Measurements from ENCODE around the gene DYRK3.
A peak's percentile ranks its signal among the peaks of the same experiment; 100 is the strongest.
"Not testable (repeated sequence)": the region's sequence is repeated elsewhere in the genome, so short reads cannot be mapped to it uniquely, and the experiment has no call there.

The DYRK3 gene

GRCh38 chr1:206635080-206635977 lies at the start of gene DYRK3:
DYRK3 (plus strand) TSS chr1:206635536; CDS start chr1:206635704, 168 bp downstream.
- DNase-seq, result peak; percentile 96

DNA sequence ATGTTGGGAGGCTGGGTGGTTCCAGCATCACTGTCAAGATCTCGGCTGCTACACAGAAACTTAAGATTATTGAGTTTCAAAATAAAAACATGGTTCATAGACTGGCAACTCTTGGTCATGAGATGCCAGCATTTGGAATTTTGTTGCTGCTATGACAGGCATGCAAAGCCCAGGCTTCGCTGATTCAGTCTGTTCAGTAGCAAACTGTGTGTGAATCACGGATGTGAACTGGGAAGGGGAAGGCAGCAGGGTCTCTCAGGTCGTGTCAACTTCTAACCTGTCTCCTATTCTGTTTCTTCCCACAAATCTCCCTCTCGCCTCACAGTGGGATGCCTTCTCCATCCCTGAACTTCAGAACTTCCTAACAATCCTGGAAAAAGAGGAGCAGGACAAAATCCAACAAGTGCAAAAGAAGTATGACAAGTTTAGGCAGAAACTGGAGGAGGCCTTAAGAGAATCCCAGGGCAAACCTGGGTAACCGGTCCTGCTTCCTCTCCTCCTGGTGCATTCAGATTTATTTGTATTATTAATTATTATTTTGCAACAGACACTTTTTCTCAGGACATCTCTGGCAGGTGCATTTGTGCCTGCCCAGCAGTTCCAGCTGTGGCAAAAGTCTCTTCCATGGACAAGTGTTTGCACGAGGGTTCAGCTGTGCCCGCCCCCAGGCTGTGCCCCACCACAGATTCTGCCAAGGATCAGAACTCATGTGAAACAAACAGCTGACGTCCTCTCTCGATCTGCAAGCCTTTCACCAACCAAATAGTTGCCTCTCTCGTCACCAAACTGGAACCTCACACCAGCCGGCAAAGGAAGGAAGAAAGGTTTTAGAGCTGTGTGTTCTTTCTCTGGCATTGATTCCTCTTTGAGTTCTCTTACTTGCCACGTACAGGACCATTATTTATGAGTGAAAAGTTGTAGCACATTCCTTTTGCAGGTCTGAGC lies 48.6 kb upstream of the DYRK3 start:
- DNase-seq, result no peak

DNA sequence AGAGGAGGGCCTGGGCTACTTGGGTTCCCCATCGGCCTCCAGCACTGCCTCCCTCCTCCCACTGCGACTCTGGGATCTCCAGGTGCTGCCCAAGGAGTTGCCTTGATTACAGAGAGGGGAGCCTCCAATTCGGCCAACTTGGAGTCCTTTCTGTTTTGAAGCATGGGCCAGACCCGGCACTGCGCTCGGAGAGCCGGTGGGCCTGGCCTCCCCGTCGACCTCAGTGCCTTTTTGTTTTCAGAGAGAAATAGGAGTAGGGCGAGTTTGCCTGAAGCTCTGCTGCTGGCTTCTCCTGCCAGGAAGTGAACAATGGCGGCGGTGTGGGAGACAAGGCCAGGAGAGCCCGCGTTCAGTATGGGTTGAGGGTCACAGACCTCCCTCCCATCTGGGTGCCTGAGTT lies 47.4 kb upstream of the DYRK3 start:
- DNase-seq, result no peak

GRCh38 chr1:206588492-206588891 lies 46.8 kb upstream of the DYRK3 start:
- no peak for DNase-seq

DNA sequence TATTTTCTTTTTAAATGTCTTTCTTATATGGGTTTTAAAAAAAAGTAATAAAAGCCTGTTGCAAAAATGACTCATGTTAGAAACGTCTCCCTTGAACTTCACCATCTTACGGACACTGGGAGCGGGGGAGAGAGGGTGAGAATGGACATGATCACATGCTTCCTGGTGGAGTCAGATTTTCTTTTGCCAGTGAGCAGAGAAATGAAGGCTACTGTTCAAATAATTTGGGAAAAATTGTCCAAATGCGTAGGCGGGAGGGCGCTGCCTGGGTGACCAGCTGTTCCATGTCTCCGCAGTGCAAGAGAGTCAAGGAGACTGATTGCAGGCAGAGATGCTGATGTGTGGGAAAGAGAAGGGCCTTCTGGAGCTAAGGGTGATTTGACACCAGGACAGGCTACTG lies 46.1 kb upstream of the DYRK3 start:
- no peak for DNase-seq

DNA sequence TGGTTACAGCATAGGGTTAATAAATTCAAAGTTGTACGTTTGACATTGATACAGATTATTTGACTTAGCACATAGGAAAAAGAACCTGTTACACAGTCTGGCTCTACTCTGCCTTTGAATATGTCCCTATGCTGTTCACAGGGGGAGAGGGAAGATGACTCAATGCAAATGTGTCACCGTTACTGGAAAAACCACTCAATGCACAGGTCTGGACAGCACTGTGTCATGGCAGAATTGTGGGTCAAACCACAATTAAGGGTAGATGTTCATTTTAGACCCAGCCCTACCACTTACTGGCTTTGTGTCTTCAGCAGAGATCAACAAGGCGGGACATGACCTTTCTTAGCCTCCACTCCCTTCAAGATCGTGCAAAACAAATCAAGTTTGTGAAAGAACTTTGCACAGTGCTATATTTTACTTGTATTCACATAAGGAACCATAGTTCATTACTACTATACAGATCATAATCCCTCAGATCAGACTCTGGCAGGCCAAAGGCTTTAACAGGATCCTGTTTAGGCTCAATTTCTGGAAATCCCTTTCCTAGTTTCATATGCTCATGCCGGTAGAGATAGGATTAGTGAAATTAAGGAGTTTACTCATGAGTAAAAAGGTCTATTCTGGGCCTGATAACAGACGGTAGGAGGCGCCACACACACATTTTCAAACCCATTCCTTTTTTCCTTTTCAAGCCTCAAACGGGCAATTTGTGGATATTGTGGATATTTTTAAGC lies 45.1 kb upstream of the DYRK3 start:
- DNase-seq, result peak; percentile 27

- DNase-seq, result no peak
Measured at GRCh38 chr1:206591226-206591625, 44.1 kb upstream of the DYRK3 start.

GRCh38 chr1:206591696-206592095 lies 43.6 kb upstream of the DYRK3 start:
- no peak for DNase-seq

DNA sequence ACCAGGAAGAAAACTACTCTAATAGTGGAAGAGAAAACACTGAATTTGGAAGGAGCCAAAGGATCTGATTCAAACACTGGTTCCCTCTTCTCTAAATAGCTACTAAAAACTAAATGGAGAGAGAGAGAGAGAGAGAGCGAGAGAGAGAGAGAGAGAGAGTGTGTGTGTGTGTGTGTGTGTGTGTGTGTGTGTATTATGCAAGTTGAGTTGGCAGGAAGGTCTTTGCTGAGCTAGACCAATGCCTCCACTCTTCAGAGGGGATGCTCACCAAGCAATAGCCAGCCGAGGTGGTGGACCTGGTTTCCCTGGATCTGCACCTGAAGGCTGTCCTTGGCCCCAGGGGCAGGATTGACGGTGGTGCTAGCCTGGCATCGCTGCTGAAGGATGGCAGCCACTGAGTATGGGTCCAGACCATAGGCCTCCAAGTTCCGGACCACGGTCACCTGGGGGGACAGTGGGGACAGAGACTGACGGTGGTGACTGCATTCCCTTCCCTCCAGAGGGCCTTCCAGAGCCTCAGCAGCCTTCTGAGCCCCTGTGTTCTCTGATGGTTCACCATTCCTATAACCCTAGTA lies 41.9 kb upstream of the DYRK3 start:
- DNase-seq, result no peak

DNA sequence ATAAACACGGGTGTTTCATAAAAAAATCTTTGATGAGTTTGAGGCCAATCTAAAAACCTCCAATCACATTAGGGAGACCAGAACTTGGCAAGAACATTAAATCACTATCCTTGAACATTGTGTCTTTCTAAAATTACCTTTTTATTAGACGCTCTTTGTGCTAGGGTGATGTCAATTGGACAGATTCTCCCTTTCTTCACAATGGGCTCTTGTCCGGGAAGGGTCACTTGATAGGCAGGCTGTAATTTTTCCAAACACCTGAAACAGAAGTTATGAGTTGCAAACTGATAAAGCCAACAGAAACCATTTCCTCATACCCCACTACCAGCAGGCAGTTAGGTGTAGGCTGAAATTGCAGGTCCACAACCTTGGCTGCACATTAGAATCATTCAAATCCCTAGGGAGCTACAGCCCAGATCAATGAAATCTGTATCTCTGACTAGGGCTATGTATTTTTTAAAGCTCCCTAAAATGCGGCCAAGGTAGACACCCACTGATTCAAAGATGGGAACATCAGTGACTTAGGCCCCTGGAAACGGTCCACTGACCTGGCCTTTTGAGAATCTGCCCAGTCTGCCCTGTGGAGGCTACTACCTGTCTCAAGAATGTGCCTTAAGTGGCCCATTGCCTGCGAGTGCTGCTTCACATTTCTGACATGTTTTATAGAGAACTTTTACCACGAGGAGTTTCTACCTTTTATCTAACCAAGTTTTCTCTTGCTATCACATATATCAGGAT lies 39.6 kb upstream of the DYRK3 start:
- no peak for DNase-seq

DNA sequence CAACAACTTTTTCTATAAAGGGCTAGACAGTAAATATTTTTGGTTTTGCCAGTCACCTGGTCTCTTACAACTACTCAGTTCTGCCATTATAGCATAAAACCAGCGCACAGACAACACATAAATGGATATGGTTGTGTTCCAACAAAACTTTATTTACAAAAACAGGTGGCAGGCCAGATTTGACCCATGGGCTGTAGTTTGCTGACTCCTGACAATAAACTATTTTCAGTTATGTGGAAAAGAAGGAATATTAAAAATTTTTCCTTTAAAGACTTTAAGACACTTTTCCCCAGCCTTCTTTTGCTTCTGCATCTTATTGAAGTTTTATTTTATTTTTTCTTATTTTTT lies 39.0 kb upstream of the DYRK3 start:
- DNase-seq, result no peak

- DNase-seq, result no peak
Measured at GRCh38 chr1:206600527-206600926, 34.8 kb upstream of the DYRK3 start.

DNA sequence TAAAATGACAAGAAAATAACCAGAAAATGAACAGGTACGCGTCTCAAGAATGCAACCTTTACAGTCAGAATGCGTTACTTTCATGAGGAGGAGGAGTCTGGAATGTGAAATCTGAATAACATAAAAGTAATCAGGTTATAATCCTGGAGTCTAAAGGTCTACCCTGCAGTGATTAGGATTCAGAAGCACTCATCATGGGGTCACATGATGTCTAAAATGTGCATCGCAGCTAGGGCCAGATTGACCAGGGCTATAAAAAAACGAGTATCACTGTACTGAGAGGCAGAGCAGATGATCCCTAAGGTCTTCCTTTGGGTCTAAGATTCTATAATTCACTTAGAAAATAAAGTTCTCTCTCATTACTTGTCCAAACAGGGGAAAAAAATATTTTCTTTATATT lies 30.5 kb upstream of the DYRK3 start:
- no peak for DNase-seq

- DNase-seq, result peak; percentile 76
Measured at GRCh38 chr1:206606867-206607266, 28.5 kb upstream of the DYRK3 start.

DNA sequence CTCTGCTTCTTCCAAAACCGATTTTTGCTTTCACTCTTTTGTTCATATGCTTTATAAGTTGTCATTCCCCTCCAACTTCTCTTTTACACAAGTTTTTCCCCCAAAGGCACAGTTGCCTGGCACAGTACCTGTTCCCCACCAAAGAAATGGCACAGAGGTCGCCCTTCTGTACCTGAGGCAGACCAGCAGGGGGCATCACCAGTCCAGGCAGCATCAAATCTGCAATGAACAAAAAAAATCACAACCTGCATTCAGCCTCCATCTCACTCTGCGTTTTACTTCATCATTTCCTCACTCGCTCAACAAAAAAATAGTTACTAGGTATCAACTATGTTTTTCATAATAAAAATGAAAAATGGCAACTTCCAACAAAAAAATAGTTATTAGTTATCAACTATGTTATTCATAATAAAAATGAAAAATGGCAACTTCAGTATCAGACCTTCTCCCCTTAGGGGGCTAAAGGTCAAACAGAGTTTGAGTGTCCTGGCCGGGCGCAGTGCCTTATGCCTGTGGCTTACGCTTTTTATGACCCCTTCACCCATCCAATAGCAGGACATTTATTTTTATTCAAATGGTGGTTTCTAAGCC lies 27.1 kb upstream of the DYRK3 start:
- DNase-seq, result peak; percentile 71

DNA sequence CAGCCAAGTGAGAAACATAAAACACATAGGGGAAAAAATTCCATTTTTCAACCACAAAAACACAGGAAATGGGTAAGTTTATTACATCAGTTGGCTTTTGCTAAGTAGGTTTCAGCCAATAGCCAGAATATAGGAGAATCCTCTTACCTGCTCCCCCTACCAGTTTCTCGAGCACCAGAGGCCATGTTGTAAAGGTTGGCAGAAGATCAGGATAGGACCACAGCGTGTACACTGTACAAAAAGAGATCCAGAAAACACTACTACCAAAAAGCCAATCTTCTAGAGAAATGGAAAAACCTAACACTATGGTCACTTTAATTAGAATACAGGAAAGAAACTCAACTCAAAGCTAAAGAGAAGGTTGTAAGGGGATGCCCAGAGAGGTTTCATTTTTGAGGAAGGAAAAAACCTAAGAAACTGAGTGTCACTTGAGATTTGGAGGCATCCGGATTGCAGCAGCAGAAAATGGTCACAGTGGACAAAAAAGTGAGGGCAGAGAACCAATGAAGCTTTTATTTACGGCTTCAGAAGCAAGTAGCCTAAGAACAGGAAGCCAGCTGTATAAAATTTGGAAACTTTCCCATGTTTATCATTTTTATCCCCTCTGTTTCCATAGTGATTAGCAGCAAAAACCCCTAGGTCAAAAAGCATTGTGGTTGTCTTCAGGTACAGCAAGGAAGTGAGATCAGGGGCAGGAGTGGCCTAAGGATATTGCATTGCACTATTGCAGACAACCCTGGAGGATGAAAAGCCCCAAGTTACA lies 25.9 kb upstream of the DYRK3 start:
- DNase-seq, result no peak

DNA sequence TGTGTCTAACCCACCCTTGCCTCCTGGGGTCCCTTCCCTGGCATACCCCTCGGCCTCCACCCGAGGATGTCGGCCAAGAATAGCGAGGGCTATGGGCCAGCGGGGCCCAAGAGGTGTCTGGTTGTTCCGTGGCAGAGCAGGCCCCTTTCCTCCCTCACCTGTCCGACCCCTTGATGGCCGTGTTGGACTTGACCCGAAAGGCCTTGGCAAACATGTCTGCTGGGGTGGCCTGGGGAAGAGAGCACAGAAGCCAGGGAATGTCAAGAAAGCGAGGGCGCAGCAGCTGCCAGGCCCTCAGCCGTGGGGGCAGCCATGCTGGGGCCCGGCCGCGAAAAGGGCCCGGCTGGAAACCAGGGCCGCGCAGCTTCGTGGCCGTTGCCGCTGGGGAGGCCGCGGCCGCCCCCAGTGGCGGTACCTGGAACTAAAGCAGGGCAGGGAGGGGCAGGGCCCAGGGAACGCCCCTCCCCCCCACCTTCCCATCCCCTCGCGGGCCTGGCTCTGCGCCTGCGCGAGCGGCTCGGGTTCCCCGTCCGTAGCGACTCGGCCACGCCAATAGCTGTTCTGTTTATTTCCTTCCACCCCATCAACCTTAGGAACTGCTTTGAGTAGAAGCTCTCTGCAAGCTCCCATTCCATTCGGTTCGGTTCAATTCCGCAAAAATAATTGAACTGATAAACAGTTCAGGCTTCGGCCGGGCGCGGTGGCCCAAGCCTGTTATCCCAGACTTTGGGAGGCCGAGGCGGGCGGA lies 23.0 kb upstream of the DYRK3 start, which contains the start of gene EIF2D:
Gene EIF2D (minus strand): TSS at position 337 of the 748 bp plus-strand sequence. CDS start 123 bp downstream, at position 214.
- peak; percentile 97 for DNase-seq

DNA sequence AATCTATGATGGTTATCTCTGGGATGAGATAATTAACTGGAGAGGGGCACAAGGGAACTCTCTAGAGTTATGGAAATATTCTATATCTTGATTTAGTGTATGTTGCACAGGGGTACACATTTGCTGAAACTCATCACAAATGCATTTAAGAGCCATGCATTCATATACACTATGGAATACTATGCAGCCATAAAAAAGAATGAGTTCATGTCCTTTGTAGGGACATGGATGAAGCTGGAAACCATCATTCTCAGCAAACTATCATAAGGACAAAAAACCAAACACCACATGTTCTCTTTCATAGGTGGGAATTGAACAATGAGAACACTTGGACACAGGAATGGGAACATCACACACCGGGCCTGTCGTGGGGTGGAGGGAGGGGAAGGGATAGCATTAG lies 8.9 kb upstream of the DYRK3 start:
- DNase-seq, result not testable (repeated sequence)

DNA sequence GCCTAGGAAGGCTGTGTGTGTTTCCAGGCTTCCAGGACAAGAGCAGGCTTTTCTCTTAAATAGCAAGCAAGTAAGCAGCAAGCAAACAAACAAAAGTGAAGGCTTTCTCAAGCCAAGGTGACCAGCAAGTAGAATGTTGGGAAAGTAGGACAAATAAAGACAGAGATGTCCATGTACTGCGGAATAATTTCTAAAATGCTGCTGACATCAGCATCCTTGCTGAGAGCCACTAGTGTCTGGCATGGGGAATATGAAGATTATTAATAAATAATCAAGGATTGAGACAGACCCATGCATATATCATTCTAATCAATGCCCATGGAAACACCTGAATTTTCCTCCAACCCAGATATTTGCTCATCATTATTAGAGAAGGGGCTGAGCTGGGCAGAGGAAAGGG lies 6.4 kb upstream of the DYRK3 start:
- DNase-seq, result no peak

DNA sequence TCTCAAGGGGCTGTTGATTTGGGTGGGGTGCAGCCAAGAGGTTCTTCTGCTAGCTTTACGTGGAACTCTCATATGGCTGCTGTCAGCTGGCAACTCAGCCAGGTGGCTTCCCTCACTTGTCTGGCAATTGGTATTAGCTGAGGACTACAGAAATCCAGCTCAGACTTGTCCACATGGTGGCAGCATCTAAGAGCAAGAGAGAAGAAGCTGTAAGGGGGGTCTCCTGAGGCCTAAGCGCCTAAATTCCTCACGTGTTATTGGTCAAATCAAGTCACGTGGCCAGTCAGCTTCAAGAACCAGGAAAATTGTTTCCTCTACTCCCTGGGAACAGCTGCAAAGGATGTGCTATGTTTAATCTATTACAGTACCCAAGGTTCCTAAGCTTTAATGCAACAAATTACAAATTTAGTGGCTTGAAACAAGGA lies 4.2 kb upstream of the DYRK3 start:
- DNase-seq, result peak; percentile 89
